GM21367 (cell line): Measurements from ENCODE around the gene NOS1.
"Not testable (repeated sequence)": the region's sequence is repeated elsewhere in the genome, so short reads cannot be mapped to it uniquely, and the experiment has no call there.

Source experiments
- ATAC-seq: cut with Tn5 transposase; IDR thresholded peaks from one replicate; pipeline ENCODE4 v1.9.1; 2021; ENCODE audit not compliant: unreplicated experiment

Gene NOS1

GRCh38 chr12:117361347-117361751 is at the start of gene NOS1:
NOS1 (minus strand) TSS chr12:117361626; CDS start chr12:117331069, 30,557 bp downstream.
- no peak for ATAC-seq

GRCh38 chr12:117409286-117409685 is 47.9 kb upstream of the NOS1 start:
- ATAC-seq = no peak

GRCh38 chr12:117408161-117408791 is 46.9 kb upstream of the NOS1 start:
- ATAC-seq = no peak

- ATAC-seq = no peak
Observed at GRCh38 chr12:117404940-117405339, 43.5 kb upstream of the NOS1 start.

GRCh38 chr12:117404203-117404853 is 42.9 kb upstream of the NOS1 start:
- no peak for ATAC-seq

- ATAC-seq = no peak
Observed at GRCh38 chr12:117403586-117404139, 42.2 kb upstream of the NOS1 start.

GRCh38 chr12:117402363-117402762 is 40.9 kb upstream of the NOS1 start:
- no peak for ATAC-seq

- ATAC-seq = no peak
Observed at GRCh38 chr12:117400912-117401311, 39.5 kb upstream of the NOS1 start.

- not testable (repeated sequence) for ATAC-seq
Observed at GRCh38 chr12:117398482-117398881, 37.1 kb upstream of the NOS1 start.

- ATAC-seq = no peak
Observed at GRCh38 chr12:117395766-117396165, 34.3 kb upstream of the NOS1 start.

GRCh38 chr12:117394491-117394890 is 33.1 kb upstream of the NOS1 start:
- ATAC-seq = no peak

- ATAC-seq = no peak
Observed at GRCh38 chr12:117393656-117394055, 32.2 kb upstream of the NOS1 start.

- no peak for ATAC-seq
Observed at GRCh38 chr12:117390866-117391265, 29.4 kb upstream of the NOS1 start.

- no peak for ATAC-seq
Observed at GRCh38 chr12:117388951-117389446, 27.6 kb upstream of the NOS1 start.

- no peak for ATAC-seq
Observed at GRCh38 chr12:117387832-117388231, 26.4 kb upstream of the NOS1 start.

- no peak for ATAC-seq
Observed at GRCh38 chr12:117384735-117385134, 23.3 kb upstream of the NOS1 start.

GRCh38 chr12:117380083-117380482 is 18.7 kb upstream of the NOS1 start:
- no peak for ATAC-seq

GRCh38 chr12:117377758-117378157 is 16.3 kb upstream of the NOS1 start:
- no peak for ATAC-seq

- ATAC-seq = no peak
Observed at GRCh38 chr12:117370588-117370987, 9.2 kb upstream of the NOS1 start.

GRCh38 chr12:117370000-117370399 is 8.6 kb upstream of the NOS1 start:
- ATAC-seq = not testable (repeated sequence)

GRCh38 chr12:117367006-117367638 is 5.7 kb upstream of the NOS1 start:
- no peak for ATAC-seq
